Peyer's patch (tissue), 4 donors: ENCODE data around the gene NOL4L. TPM values are rescaled to one million over a fixed set of nuclear protein-coding genes. Genes with fewer than 3 reads are reported as not detected.

Experiments used
- DNase-seq, 3 donors: peaks; one replicate each; pipeline ENCODE4 v3.0.0-alpha.2; 2017 to 2019
- H3K27ac ChIP-seq, 4 donors: fragments of 200-600 bp; sonication (generic); one replicate each; pipeline ENCODE4 v1.5.1; 2016 to 2019
- H3K27me3 ChIP-seq, 2 donors: fragments of 200-600 bp; sonication (generic); one replicate each; pipeline ENCODE4 v1.5.1; 2019
- H3K36me3 ChIP-seq, 3 donors: fragments of 200-600 bp; sonication (generic); one replicate each; pipeline ENCODE4 v1.5.1; 2016 to 2019
- H3K4me1 ChIP-seq, 4 donors: fragments of 200-600 bp; sonication (generic); one replicate each; pipeline ENCODE4 v1.5.1; 2016 to 2019
- H3K4me3 ChIP-seq, 4 donors: fragments of 200-600 bp; sonication (generic); 1 replicate in 3 of 4; 2 replicates in 1 of 4; pipeline ENCODE4 v1.5.1; 2016 to 2019; ENCODE audit warnings: mild to moderate bottlenecking in 1 of 4
- H3K9me3 ChIP-seq, 4 donors: fragments of 200-600 bp; sonication (generic); one replicate each; pipeline ENCODE4 v1.5.1; 2016 to 2019; ENCODE audit warnings: mild to moderate bottlenecking in 1 of 4
- CTCF ChIP-seq, 6 experiments: fragments of 450-650 bp in 4 of 6; fragments of 200-600 bp in 2 of 6; sonication (generic) in 1 of 6; IDR thresholded peaks; one replicate each; pipeline ENCODE4 v1.5.1; 2017 to 2019; ENCODE audit warnings: antibody characterized with exemption in 6 of 6, mild to moderate bottlenecking in 3 of 6, moderate library complexity in 1 of 6
- POLR2A ChIP-seq, 2 donors: fragments of 450-650 bp; IDR thresholded peaks; one replicate each; pipeline ENCODE4 v1.5.1; 2017; ENCODE audit warnings: antibody characterized with exemption in 2 of 2, mild to moderate bottlenecking in 2 of 2, moderate library complexity in 2 of 2
- total RNA-seq, 4 donors: library from RNA; depleted of rRNA; stranded (reverse); fragments of >200 nt; gene quantifications; one replicate each; pipeline ENCODE4 v1.1.0, GENCODE V29; 2016

The NOL4L gene
- total RNA-seq, 4 donors from 2014 or later = 44.6 to 134 (median 109) TPM

- Histone ChIP-seq H3K27ac (no peak overlapping the region), H3K36me3 (peaks cover 0 to 68% (median 0%) of the 10 kb centered on the region in 3 donors)
- DNase-seq = peak in 1 of 3 donors; percentile 33
These were observed 141.7 kb downstream of the NOL4L start for GRCh38 chr20:32443386-32443974.

GRCh38 chr20:32442630-32443373, 142.3 kb downstream of the NOL4L start:
- H3K27ac ChIP-seq = no peak overlapping the region
- peak in 1 of 3 donors; percentile 24 for DNase-seq
- H3K4me3 ChIP-seq = no peak overlapping the region
- H3K4me1 ChIP-seq = peaks cover 0 to 4% (median 0%) of the 10 kb centered on the region in 4 donors
- H3K9me3 ChIP-seq = no peaks in the 10 kb centered on the region
- no peak for TF ChIP-seq POLR2A (IDR thresholded peaks at IDR 0.05)
- TF ChIP-seq CTCF (IDR thresholded peaks at IDR 0.05) = no peak
- no peaks in the 10 kb centered on the region for H3K27me3 ChIP-seq
- peaks cover 0 to 67% (median 0%) of the 10 kb centered on the region in 3 donors for H3K36me3 ChIP-seq

More at GRCh38 chr20:32443386-32443974, 141.7 kb downstream of the NOL4L start:
- no peak for TF ChIP-seq POLR2A (IDR thresholded peaks at IDR 0.05)
- no peak for TF ChIP-seq CTCF (IDR thresholded peaks at IDR 0.05)
- no peak overlapping the region for H3K4me3 ChIP-seq
- H3K9me3 ChIP-seq = no peaks in the 10 kb centered on the region
- H3K4me1 ChIP-seq = peaks cover 0 to 9% (median 0%) of the 10 kb centered on the region in 4 donors
- no peaks in the 10 kb centered on the region for H3K27me3 ChIP-seq

- H3K27ac ChIP-seq = no peak overlapping the region
- no peaks in the 10 kb centered on the region for H3K27me3 ChIP-seq
- H3K36me3 ChIP-seq = peaks cover 0 to 64% (median 0%) of the 10 kb centered on the region in 3 donors
- TF ChIP-seq CTCF (IDR thresholded peaks at IDR 0.05) = no peak
- TF ChIP-seq POLR2A (IDR thresholded peaks at IDR 0.05) = no peak
- H3K4me3 ChIP-seq = no peak overlapping the region
- no peak for DNase-seq
- H3K4me1 ChIP-seq = peaks cover 0 to 4% (median 0%) of the 10 kb centered on the region in 4 donors
- H3K9me3 ChIP-seq = no peaks in the 10 kb centered on the region
These were observed 143.5 kb downstream of the NOL4L start for GRCh38 chr20:32441638-32442037.

GRCh38 chr20:32440758-32441078, 144.4 kb downstream of the NOL4L start:
- no peak for TF ChIP-seq CTCF (IDR thresholded peaks at IDR 0.05)
- TF ChIP-seq POLR2A (IDR thresholded peaks at IDR 0.05) = no peak
- DNase-seq = peak in 1 of 3 donors; percentile 11
- Histone ChIP-seq H3K4me3 (no peak overlapping the region), H3K27me3 (no peaks in the 10 kb centered on the region), H3K36me3 (peaks cover 0 to 64% (median 0%) of the 10 kb centered on the region in 3 donors), H3K9me3 (no peaks in the 10 kb centered on the region), H3K27ac (no peak overlapping the region), H3K4me1 (peaks cover 0 to 4% (median 0%) of the 10 kb centered on the region in 4 donors)

- DNase-seq = peak in 1 of 3 donors; percentile 44
- TF ChIP-seq POLR2A (IDR thresholded peaks at IDR 0.05) (no peak), CTCF (IDR thresholded peaks at IDR 0.05) (no peak)
- Histone ChIP-seq H3K27me3 (no peaks in the 10 kb centered on the region), H3K36me3 (peaks cover 0 to 64% (median 0%) of the 10 kb centered on the region in 3 donors), H3K9me3 (no peaks in the 10 kb centered on the region), H3K27ac (no peak overlapping the region), H3K4me3 (no peak overlapping the region), H3K4me1 (peaks cover 0 to 4% (median 0%) of the 10 kb centered on the region in 4 donors)
These were observed 144.9 kb downstream of the NOL4L start for GRCh38 chr20:32440069-32440757.
